Metanephros (tissue), 1 donor: Measurements from ENCODE around the gene TIMM10B. TPM values are rescaled to one million over a fixed set of nuclear protein-coding genes. Genes with fewer than 3 reads are reported as not detected.

Experiments used
- total RNA-seq: library from RNA; depleted of rRNA; stranded (reverse); fragments of >200 nt; gene quantifications from one replicate; pipeline ENCODE4 v1.2.3, GENCODE V29; 2014

The TIMM10B gene
- 22.5 TPM for total RNA-seq

GRCh38 chr11:6481012-6481923, at the start of gene TIMM10B, which contains the start of gene ARFIP2:
Gene TIMM10B (plus strand): TSS chr11:6481501. CDS start chr11:6481517, 16 bp downstream.
Gene ARFIP2 (minus strand): TSS chr11:6481331. CDS start chr11:6480421, 910 bp downstream.

GRCh38 chr11:6440906-6441358, 40.4 kb upstream of the TIMM10B start, which contains the start of gene HPX:
Gene HPX (minus strand): TSS chr11:6440987. CDS start chr11:6440963, 24 bp downstream.

GRCh38 chr11:6473451-6474412, 7.6 kb upstream of the TIMM10B start, which contains the start of gene TRIM3:
Gene TRIM3 (minus strand): TSS chr11:6473941. CDS start chr11:6465695, 8,246 bp downstream.

GRCh38 chr11:6497069-6497839, 16.0 kb downstream of the TIMM10B start, which contains the start of gene DNHD1:
Gene DNHD1 (plus strand): TSS chr11:6497280. CDS start chr11:6498216, 936 bp downstream.

Other genes with a start within 250 kb of the TIMM10B start
- gene FHIP1B, start 246.9 kb upstream of the TIMM10B start, total RNA-seq = 57.0 TPM
- gene CNGA4, start 242.4 kb upstream of the TIMM10B start, total RNA-seq = 0.23 TPM
- gene CCKBR, start 221.7 kb upstream of the TIMM10B start, total RNA-seq = 0.41 TPM
- 25.0 TPM for gene CAVIN3, start 161.0 kb upstream of the TIMM10B start, total RNA-seq
- 27.4 TPM for gene SMPD1, start 91.0 kb upstream of the TIMM10B start, total RNA-seq
- 61.8 TPM for gene APBB1, start 62.4 kb upstream of the TIMM10B start, total RNA-seq
- 2.5 TPM for gene HPX, start 40.5 kb upstream of the TIMM10B start, total RNA-seq
- gene TRIM3, start 7.6 kb upstream of the TIMM10B start, total RNA-seq = 48.8 TPM
- gene ARFIP2, start 170 bp upstream of the TIMM10B start, total RNA-seq = 44.1 TPM
- gene DNHD1, start 15.8 kb downstream of the TIMM10B start, total RNA-seq = 11.6 TPM
- gene RRP8, start 122.1 kb downstream of the TIMM10B start, total RNA-seq = 19.6 TPM
- 143 TPM for gene ILK, start 122.3 kb downstream of the TIMM10B start, total RNA-seq
- 56.2 TPM for gene TAF10, start 130.7 kb downstream of the TIMM10B start, total RNA-seq
- 113 TPM for gene TPP1, start 137.9 kb downstream of the TIMM10B start, total RNA-seq
- gene DCHS1, start 174.3 kb downstream of the TIMM10B start, total RNA-seq = 73.7 TPM
- gene MRPL17, start 201.8 kb downstream of the TIMM10B start, total RNA-seq = 40.5 TPM